Glutamatergic neuron (in vitro differentiated cells): ENCODE results near the gene CDH1. TPM values are rescaled to one million over a fixed set of nuclear protein-coding genes. Genes with fewer than 3 reads are reported as not detected.

Experiments used
- DNase-seq: peaks from one replicate; pipeline ENCODE4 v3.0.0; 2022
- H3K27ac Mint-ChIP-seq: one replicate; pipeline ENCODE4 v1.8.0; 2020; ENCODE audit warnings: mild to moderate bottlenecking, mixed read lengths, inconsistent platforms; ENCODE audit not compliant: unreplicated experiment
- H3K27me3 Mint-ChIP-seq: one replicate; pipeline ENCODE4 v1.8.0; 2020; ENCODE audit warnings: mild to moderate bottlenecking, moderate library complexity, mixed read lengths, inconsistent platforms; ENCODE audit not compliant: unreplicated experiment
- H3K36me3 Mint-ChIP-seq: one replicate; pipeline ENCODE4 v1.8.0; 2020; ENCODE audit warnings: mild to moderate bottlenecking, mixed read lengths, inconsistent platforms; ENCODE audit not compliant: unreplicated experiment
- H3K4me1 Mint-ChIP-seq: one replicate; pipeline ENCODE4 v1.8.0; 2020; ENCODE audit warnings: mild to moderate bottlenecking, low read depth, mixed read lengths, inconsistent platforms; ENCODE audit not compliant: unreplicated experiment
- H3K4me3 Mint-ChIP-seq: one replicate; pipeline ENCODE4 v1.8.0; 2020; ENCODE audit warnings: mild to moderate bottlenecking, mixed read lengths, inconsistent platforms; ENCODE audit not compliant: unreplicated experiment
- H3K9me3 Mint-ChIP-seq: one replicate; pipeline ENCODE4 v1.8.0; 2020; ENCODE audit warnings: mild to moderate bottlenecking, moderate library complexity, mixed read lengths, inconsistent platforms; ENCODE audit not compliant: unreplicated experiment
- total RNA-seq: library from RNA; stranded (reverse); fragmentation: NEBNext Ultra II Directional; extraction: Animal tissue kit (Norgen Biotek cat#: 25700); gene quantifications from one replicate; pipeline ENCODE4 v1.2.1, GENCODE V29; 2021; ENCODE audit not compliant: unreplicated experiment
- TF ChIP-seq, protein P1 (sequence below): fragments of 200-600 bp; sonication (generic); IDR thresholded peaks from one replicate; pipeline ENCODE4 v1.5.0; 2021; ENCODE audit not compliant: partially characterized antibody, unreplicated experiment

The CDH1 gene
- total RNA-seq, 1 donor from 2014 or later = 1.9 TPM

DNA sequence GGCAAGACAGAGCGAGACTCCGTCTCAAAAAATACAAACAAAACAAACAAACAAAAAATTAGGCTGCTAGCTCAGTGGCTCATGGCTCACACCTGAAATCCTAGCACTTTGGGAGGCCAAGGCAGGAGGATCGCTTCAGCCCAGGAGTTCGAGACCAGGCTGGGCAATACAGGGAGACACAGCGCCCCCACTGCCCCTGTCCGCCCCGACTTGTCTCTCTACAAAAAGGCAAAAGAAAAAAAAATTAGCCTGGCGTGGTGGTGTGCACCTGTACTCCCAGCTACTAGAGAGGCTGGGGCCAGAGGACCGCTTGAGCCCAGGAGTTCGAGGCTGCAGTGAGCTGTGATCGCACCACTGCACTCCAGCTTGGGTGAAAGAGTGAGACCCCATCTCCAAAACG is 531 bp upstream of the CDH1 start:
- no peak overlapping the region for H3K27ac Mint-ChIP-seq
- no peak for DNase-seq
- TF ChIP-seq, protein P1, sequence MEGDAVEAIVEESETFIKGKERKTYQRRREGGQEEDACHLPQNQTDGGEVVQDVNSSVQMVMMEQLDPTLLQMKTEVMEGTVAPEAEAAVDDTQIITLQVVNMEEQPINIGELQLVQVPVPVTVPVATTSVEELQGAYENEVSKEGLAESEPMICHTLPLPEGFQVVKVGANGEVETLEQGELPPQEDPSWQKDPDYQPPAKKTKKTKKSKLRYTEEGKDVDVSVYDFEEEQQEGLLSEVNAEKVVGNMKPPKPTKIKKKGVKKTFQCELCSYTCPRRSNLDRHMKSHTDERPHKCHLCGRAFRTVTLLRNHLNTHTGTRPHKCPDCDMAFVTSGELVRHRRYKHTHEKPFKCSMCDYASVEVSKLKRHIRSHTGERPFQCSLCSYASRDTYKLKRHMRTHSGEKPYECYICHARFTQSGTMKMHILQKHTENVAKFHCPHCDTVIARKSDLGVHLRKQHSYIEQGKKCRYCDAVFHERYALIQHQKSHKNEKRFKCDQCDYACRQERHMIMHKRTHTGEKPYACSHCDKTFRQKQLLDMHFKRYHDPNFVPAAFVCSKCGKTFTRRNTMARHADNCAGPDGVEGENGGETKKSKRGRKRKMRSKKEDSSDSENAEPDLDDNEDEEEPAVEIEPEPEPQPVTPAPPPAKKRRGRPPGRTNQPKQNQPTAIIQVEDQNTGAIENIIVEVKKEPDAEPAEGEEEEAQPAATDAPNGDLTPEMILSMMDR = no peak
- H3K4me1 Mint-ChIP-seq = peaks cover 2% of the 10 kb centered on the region
- no peaks in the 10 kb centered on the region for H3K9me3 Mint-ChIP-seq
- H3K36me3 Mint-ChIP-seq = no peaks in the 10 kb centered on the region
- peak overlapping the region; percentile 68 for H3K4me3 Mint-ChIP-seq
- H3K27me3 Mint-ChIP-seq = peaks cover 7% of the 10 kb centered on the region

DNA sequence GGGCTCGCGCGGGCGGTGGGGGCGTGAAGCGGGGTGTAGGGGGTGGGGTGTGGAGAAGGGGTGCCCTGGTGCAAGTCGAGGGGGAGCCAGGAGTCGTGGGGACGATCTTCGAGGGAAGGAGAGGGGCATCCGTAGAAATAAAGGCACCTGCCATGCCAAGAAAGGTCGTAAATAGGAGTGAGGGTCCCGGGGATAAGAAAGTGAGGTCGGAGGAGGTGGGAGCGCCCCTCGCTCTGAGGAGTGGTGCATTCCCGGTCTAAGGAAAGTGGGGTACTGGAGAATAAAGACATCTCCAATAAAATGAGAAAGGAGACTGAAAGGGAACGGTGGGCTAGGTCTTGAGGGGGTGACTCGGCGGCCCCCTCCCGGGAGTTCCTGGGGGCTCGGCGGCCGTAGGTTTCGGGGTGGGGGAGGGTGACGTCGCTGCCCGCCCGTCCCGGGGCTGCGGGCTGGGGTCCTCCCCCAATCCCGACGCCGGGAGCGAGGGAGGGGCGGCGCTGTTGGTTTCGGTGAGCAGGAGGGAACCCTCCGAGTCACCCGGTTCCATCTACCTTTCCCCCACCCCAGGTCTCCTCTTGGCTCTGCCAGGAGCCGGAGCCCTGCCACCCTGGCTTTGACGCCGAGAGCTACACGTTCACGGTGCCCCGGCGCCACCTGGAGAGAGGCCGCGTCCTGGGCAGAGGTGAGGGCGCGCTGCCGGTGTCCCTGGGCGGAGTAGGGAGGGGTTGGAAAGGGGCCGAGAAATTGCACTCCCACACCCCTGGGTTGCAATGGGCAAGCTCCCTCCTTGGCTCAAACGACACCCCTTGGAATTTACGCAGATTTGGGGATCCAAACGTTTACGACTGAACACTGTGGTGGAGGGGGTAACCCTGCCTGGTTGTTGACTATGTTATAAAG is 888 bp downstream of the CDH1 start:
- Mint-ChIP-seq H3K4me1 (peaks cover 2% of the 10 kb centered on the region), H3K27ac (no peak overlapping the region), H3K36me3 (no peaks in the 10 kb centered on the region), H3K27me3 (peaks cover 7% of the 10 kb centered on the region), H3K9me3 (no peaks in the 10 kb centered on the region), H3K4me3 (peak overlapping the region; percentile 87)
- peak; percentile 21 for DNase-seq
- TF ChIP-seq, protein P1 = no peak

DNA sequence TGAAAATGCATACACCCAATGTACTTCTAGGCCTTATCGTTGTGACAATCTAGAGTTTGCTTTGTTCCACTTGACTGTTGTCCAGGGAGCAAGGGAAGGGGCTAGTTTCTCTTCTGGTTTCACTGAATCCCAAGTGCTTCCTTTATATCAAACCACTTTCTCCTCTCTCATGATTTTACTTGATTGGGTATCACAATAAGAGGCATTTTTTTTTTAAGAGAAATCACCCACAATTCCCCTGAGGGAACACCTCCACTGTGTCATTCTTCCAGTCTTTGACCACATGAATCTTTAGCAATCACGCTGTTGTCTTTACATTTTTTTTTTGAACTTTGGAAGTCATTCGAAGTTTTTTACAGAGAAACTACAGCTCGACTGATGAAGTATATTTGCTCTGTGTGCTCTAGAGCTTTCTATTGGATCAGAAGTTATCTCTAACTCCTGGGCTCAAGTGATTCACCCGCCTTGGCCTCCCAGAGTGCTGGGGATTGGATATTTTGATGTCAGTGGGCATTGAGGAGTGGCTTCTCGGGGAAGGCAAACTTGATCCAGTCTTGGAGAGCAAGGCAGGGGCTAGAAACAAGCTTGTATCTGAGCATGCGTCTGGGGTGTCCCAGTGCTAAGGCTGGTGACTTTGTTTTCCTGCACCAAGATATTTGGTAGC is 3.0 kb downstream of the CDH1 start:
- Mint-ChIP-seq H3K4me1 (peaks cover 2% of the 10 kb centered on the region), H3K4me3 (no peak overlapping the region)

DNA sequence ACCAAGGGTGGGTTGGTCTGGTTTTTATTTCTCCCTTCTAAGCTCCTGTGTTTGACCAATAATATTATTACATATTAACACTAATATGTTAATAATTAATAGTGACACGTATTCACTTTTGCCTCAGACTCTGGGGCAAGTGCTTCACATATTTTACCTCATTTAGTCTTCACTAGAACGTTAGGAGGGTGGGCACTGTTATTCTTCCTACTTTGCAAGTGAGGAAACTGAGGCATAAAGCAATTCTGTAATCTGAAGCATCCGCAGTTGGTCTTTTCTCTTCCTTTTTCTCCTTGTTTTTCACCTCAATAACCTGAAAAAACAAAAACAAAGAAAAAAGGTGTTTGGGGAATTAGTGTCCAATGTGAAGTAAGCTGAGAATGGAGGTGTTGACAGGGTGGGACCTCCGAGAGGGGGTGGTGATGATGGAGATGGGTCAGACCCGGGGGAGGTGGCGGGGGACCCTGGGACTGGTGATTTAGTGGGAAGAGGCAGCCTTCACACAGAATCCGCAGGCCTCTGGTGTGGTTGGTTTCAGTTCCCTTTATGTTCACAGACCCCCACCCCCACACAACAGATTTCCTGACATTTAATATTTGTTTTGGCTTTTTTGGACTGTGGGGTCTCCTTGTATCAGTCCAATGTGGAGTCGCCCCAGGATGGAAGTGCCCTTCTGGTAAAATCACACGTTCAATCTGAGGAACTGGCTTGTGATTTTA is 3.7 kb downstream of the CDH1 start:
- no peaks in the 10 kb centered on the region for H3K36me3 Mint-ChIP-seq
- H3K4me3 Mint-ChIP-seq = no peak overlapping the region
- no peak for DNase-seq
- peaks cover 9% of the 10 kb centered on the region for H3K27me3 Mint-ChIP-seq
- peaks cover 2% of the 10 kb centered on the region for H3K4me1 Mint-ChIP-seq
- TF ChIP-seq, protein P1 = no peak
- H3K27ac Mint-ChIP-seq = no peak overlapping the region
- H3K9me3 Mint-ChIP-seq = no peaks in the 10 kb centered on the region

More for the DNA sequence above, 3.0 kb downstream of the CDH1 start:
- Mint-ChIP-seq H3K9me3 (no peaks in the 10 kb centered on the region), H3K27me3 (peaks cover 9% of the 10 kb centered on the region), H3K27ac (no peak overlapping the region), H3K36me3 (no peaks in the 10 kb centered on the region)
- no peak for DNase-seq
- TF ChIP-seq, protein P1 = no peak
